ENCODE results near the gene EIF5A. TPM values are rescaled to one million over a fixed set of nuclear protein-coding genes. Genes with fewer than 3 reads are reported as not detected.

EIF5A gene
- total and polyA plus RNA-seq, 7 donors = 104 to 603 (median 156) TPM

- Histone ChIP-seq H3K9me3 (no peaks in the 10 kb centered on the region), H3K27ac (peak within 1 kb of the TSS; percentile 88 to 94 (median 94)), H3K4me3 (peak within 1 kb of the TSS; percentile 69 to 93 (median 83)), H3K27me3 (no peaks in the 10 kb centered on the region), H3K4me1 (peaks cover 0 to 31% (median 20%) of the 10 kb centered on the region in 4 donors), H3K36me3 (peaks cover 0 to 29% (median 9%) of the 10 kb centered on the region in 4 donors)
- 0 to 1% methylated on average over 50 of the region's 50 CpGs for WGBS, 2 donors
- TF ChIP-seq POLR2AphosphoS5 (IDR thresholded peaks at IDR 0.05) = peak in 1 of 4 donors; percentile 3
- TF ChIP-seq, protein P1, sequence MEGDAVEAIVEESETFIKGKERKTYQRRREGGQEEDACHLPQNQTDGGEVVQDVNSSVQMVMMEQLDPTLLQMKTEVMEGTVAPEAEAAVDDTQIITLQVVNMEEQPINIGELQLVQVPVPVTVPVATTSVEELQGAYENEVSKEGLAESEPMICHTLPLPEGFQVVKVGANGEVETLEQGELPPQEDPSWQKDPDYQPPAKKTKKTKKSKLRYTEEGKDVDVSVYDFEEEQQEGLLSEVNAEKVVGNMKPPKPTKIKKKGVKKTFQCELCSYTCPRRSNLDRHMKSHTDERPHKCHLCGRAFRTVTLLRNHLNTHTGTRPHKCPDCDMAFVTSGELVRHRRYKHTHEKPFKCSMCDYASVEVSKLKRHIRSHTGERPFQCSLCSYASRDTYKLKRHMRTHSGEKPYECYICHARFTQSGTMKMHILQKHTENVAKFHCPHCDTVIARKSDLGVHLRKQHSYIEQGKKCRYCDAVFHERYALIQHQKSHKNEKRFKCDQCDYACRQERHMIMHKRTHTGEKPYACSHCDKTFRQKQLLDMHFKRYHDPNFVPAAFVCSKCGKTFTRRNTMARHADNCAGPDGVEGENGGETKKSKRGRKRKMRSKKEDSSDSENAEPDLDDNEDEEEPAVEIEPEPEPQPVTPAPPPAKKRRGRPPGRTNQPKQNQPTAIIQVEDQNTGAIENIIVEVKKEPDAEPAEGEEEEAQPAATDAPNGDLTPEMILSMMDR (IDR thresholded peaks at IDR 0.05) = no peak
- intact Hi-C loops (cut with DNase I) = loop anchor here (1.0 to 2.0 kb wide), 4 partner anchors 14 to 232 kb away; partner anchors contain the start of genes EIF5A, GPS2 and SENP3
- no peak for DNase-seq
Observed at GRCh38 chr17:7328840-7329373, 21.5 kb downstream of the EIF5A start, which contains the start of gene NEURL4. TSS of gene NEURL4 (minus strand) at chr17:7329335. CDS start at chr17:7329312, 23 bp downstream.

DNA sequence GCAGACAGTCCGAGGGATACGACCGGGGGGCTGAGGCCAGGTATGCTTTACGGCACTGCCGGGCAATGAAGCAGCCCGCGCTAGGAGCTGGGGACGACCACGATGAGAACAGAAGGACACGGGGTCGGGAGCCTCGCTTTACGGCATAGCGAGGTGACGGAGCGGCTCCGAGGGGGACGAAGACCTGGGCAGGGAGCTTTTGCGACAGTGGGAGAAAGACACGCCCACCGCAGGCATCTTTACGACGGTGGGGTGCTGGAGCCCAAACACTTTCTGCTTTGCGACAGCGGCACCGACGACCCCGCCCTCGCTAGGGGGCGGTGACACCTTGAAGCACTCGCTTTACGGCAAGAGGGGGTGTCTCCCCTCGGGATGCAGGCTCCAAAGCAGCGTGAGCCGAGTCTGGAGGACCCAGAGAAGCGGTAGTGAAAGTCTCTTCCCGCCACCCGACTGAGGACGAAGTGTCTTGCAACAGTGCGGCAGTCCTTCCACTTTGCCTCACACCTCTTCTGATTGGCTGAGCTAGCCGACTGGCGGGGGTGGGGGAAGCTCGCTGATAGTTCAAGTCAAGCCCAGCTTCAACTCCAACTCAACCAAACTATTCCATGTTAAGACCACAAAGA, 22.1 kb downstream of the EIF5A start:
- H3K27ac ChIP-seq = peak overlapping the region; percentile 88 to 94 (median 94)
- peak; percentile 95 to 98 (median 98) for TF ChIP-seq POLR2AphosphoS5 (IDR thresholded peaks at IDR 0.05)
- peak in 1 of 4 donors; percentile 41 for TF ChIP-seq EP300 (IDR thresholded peaks at IDR 0.05)
- TF ChIP-seq POLR2A (IDR thresholded peaks at IDR 0.05) = peak; percentile 88 to 93
- TF ChIP-seq, protein P1 (IDR thresholded peaks at IDR 0.05) = no peak
- H3K27me3 ChIP-seq = no peaks in the 10 kb centered on the region
- intact Hi-C loops (cut with DNase I) = loop anchor here (1.0 to 2.0 kb wide), 4 partner anchors 14 to 231 kb away; partner anchors contain the start of genes EIF5A, GPS2 and SENP3
- peaks cover 0 to 31% (median 20%) of the 10 kb centered on the region in 4 donors for H3K4me1 ChIP-seq
- H3K9me3 ChIP-seq = no peaks in the 10 kb centered on the region
- DNase-seq = peak; percentile 100
- WGBS, 2 donors = 0% methylated on average over 43 of the region's 43 CpGs
- H3K4me3 ChIP-seq = peak overlapping the region; percentile 69 to 93 (median 83)
- peaks cover 0 to 24% (median 7%) of the 10 kb centered on the region in 4 donors for H3K36me3 ChIP-seq

- WGBS, 2 donors = 1% methylated on average over 34 of the region's 34 CpGs
- Histone ChIP-seq H3K4me3 (peak overlapping the region; percentile 69 to 93 (median 83)), H3K27ac (peak overlapping the region; percentile 88 to 94 (median 94)), H3K36me3 (peaks cover 0 to 17% (median 2%) of the 10 kb centered on the region in 4 donors), H3K27me3 (no peaks in the 10 kb centered on the region), H3K4me1 (peaks cover 0 to 31% (median 20%) of the 10 kb centered on the region in 4 donors), H3K9me3 (no peaks in the 10 kb centered on the region)
- TF ChIP-seq EP300 (IDR thresholded peaks at IDR 0.05) (no peak), POLR2A (IDR thresholded peaks at IDR 0.05) (no peak), POLR2AphosphoS5 (IDR thresholded peaks at IDR 0.05) (no peak)
- TF ChIP-seq, protein P1 (IDR thresholded peaks at IDR 0.05) = no peak
- intact Hi-C loops (cut with DNase I) = loop anchor here (1.0 to 2.0 kb wide), 4 partner anchors 15 to 231 kb away; partner anchors contain the start of genes EIF5A, GPS2 and SENP3
- peak; percentile 93 for DNase-seq
Observed at GRCh38 chr17:7329997-7330637, 22.7 kb downstream of the EIF5A start.

- peaks cover 0 to 12% (median 2%) of the 10 kb centered on the region in 4 donors for H3K36me3 ChIP-seq
- no peaks in the 10 kb centered on the region for H3K9me3 ChIP-seq
- H3K27me3 ChIP-seq = peaks cover 0 to under 1% (median 0%) of the 10 kb centered on the region in 3 donors
- H3K27ac ChIP-seq = peak overlapping the region; percentile 88 to 94 (median 94)
- TF ChIP-seq EP300 (IDR thresholded peaks at IDR 0.05) (no peak), POLR2A (IDR thresholded peaks at IDR 0.05) (no peak), POLR2AphosphoS5 (IDR thresholded peaks at IDR 0.05) (no peak)
- TF ChIP-seq, protein P1 (IDR thresholded peaks at IDR 0.05) = no peak
- no peak for DNase-seq
- H3K4me1 ChIP-seq = peaks cover 0 to 31% (median 20%) of the 10 kb centered on the region in 4 donors
- WGBS, 2 donors = 59 to 66% methylated on average over 13 of the region's 13 CpGs
- H3K4me3 ChIP-seq = peak overlapping the region; percentile 69 to 93 (median 83)
- intact Hi-C loops (cut with DNase I) = no loop called here
Observed at GRCh38 chr17:7330638-7331015, 23.2 kb downstream of the EIF5A start.
